ENCODE data around the gene NR2F1. TPM values are rescaled to one million over a fixed set of nuclear protein-coding genes. Genes with fewer than 3 reads are reported as not detected.
"Not testable (repeated sequence)": the region's sequence is repeated elsewhere in the genome, so short reads cannot be mapped to it uniquely, and the experiment has no call there.

NR2F1 gene
- not detected in 2 replicates for total RNA-seq (2014; rRNA removed; shearing (Covaris generic); ENCODE audit: low replicate concordance)

GRCh38 chr5:93582677-93583438, at the start of gene NR2F1:
NR2F1 (plus strand) TSS chr5:93583222; CDS start chr5:93585024, 1,802 bp downstream.
- Histone ChIP-seq H3K4me2 (ENCODE audit: low read depth, low read length, poor library complexity, severe bottlenecking) (peak within 1 kb of the TSS; percentile 92), H3K27me3 (ENCODE audit: low read length) (peaks cover 4% of the 10 kb centered on the region; the same call in 1 of the 2 replicates), H3K79me2 (ENCODE audit: low read length) (no peaks in the 10 kb centered on the region), H3K4me1 (ENCODE audit: low read length) (peaks cover 45% of the 10 kb centered on the region), H3K27ac (ENCODE audit: low read length) (no peak within 1 kb of the TSS), H3K9ac (ENCODE audit: low read length) (peak within 1 kb of the TSS; percentile 53), H2AFZ (ENCODE audit: low read length) (peak within 1 kb of the TSS; percentile 34; the same call in 1 of the 2 replicates), H3K9me2 (replicated peaks; ENCODE audit: insufficient read depth, low read length) (no peaks in the 10 kb centered on the region), H3K9me3 (ENCODE audit: low read length) (no peaks in the 10 kb centered on the region), H4K20me1 (ENCODE audit: insufficient read depth, low read depth, low read length) (no peaks in the 10 kb centered on the region), H3K36me3 (ENCODE audit: insufficient read depth, low read length) (no peaks in the 10 kb centered on the region), H3K4me3 (ENCODE audit: low read length) (peak within 1 kb of the TSS; percentile 65)
- peak; percentile 69 for DNase-seq

GRCh38 chr5:93545872-93546271, 37.1 kb upstream of the NR2F1 start:
- Histone ChIP-seq H2AFZ (ENCODE audit: low read length) (no peak overlapping the region), H3K4me2 (ENCODE audit: low read depth, low read length, poor library complexity, severe bottlenecking) (no peak overlapping the region), H3K27me3 (ENCODE audit: low read length) (no peaks in the 10 kb centered on the region), H4K20me1 (ENCODE audit: insufficient read depth, low read depth, low read length) (no peaks in the 10 kb centered on the region), H3K79me2 (ENCODE audit: low read length) (no peaks in the 10 kb centered on the region), H3K4me3 (ENCODE audit: low read length) (no peak overlapping the region), H3K9ac (ENCODE audit: low read length) (no peak overlapping the region), H3K9me2 (replicated peaks; ENCODE audit: insufficient read depth, low read length) (no peaks in the 10 kb centered on the region), H3K4me1 (ENCODE audit: low read length) (no peaks in the 10 kb centered on the region), H3K9me3 (ENCODE audit: low read length) (no peaks in the 10 kb centered on the region), H3K36me3 (ENCODE audit: insufficient read depth, low read length) (no peaks in the 10 kb centered on the region), H3K27ac (ENCODE audit: low read length) (no peak overlapping the region)
- DNase-seq = no peak

- H2AFZ ChIP-seq (ENCODE audit: low read length); H3K27me3 ChIP-seq (ENCODE audit: low read length); H3K4me2 ChIP-seq (ENCODE audit: low read depth, low read length, poor library complexity, severe bottlenecking); H3K4me3 ChIP-seq (ENCODE audit: low read length); H3K27ac ChIP-seq (ENCODE audit: low read length); H3K9me2 ChIP-seq (replicated peaks; ENCODE audit: insufficient read depth, low read length); H3K79me2 ChIP-seq (ENCODE audit: low read length); H3K4me1 ChIP-seq (ENCODE audit: low read length); H3K9ac ChIP-seq (ENCODE audit: low read length); H3K36me3 ChIP-seq (ENCODE audit: insufficient read depth, low read length); H4K20me1 ChIP-seq (ENCODE audit: insufficient read depth, low read depth, low read length); H3K9me3 ChIP-seq (ENCODE audit: low read length); DNase-seq: not testable (repeated sequence)
These were observed 33.4 kb upstream of the NR2F1 start for GRCh38 chr5:93549594-93549993.

GRCh38 chr5:93557021-93557604, 25.9 kb upstream of the NR2F1 start:
- H3K27ac ChIP-seq (ENCODE audit: low read length) = no peak overlapping the region
- no peak overlapping the region for H3K9ac ChIP-seq (ENCODE audit: low read length)
- H3K9me2 ChIP-seq (replicated peaks; ENCODE audit: insufficient read depth, low read length) = no peaks in the 10 kb centered on the region
- H3K79me2 ChIP-seq (ENCODE audit: low read length) = no peaks in the 10 kb centered on the region
- no peaks in the 10 kb centered on the region for H3K27me3 ChIP-seq (ENCODE audit: low read length)
- H3K9me3 ChIP-seq (ENCODE audit: low read length) = no peaks in the 10 kb centered on the region
- no peaks in the 10 kb centered on the region for H3K36me3 ChIP-seq (ENCODE audit: insufficient read depth, low read length)
- H4K20me1 ChIP-seq (ENCODE audit: insufficient read depth, low read depth, low read length) = no peaks in the 10 kb centered on the region
- H3K4me3 ChIP-seq (ENCODE audit: low read length) = no peak overlapping the region
- H2AFZ ChIP-seq (ENCODE audit: low read length) = no peak overlapping the region
- H3K4me2 ChIP-seq (ENCODE audit: low read depth, low read length, poor library complexity, severe bottlenecking) = no peak overlapping the region
- no peak for DNase-seq
- H3K4me1 ChIP-seq (ENCODE audit: low read length) = no peaks in the 10 kb centered on the region

GRCh38 chr5:93566091-93566490, 16.9 kb upstream of the NR2F1 start:
- Histone ChIP-seq H3K36me3 (ENCODE audit: insufficient read depth, low read length) (no peaks in the 10 kb centered on the region), H3K4me3 (ENCODE audit: low read length) (no peak overlapping the region), H3K27me3 (ENCODE audit: low read length) (no peaks in the 10 kb centered on the region), H3K9me2 (replicated peaks; ENCODE audit: insufficient read depth, low read length) (no peaks in the 10 kb centered on the region), H4K20me1 (ENCODE audit: insufficient read depth, low read depth, low read length) (no peaks in the 10 kb centered on the region), H3K9ac (ENCODE audit: low read length) (no peak overlapping the region), H3K9me3 (ENCODE audit: low read length) (no peaks in the 10 kb centered on the region), H3K4me1 (ENCODE audit: low read length) (no peaks in the 10 kb centered on the region), H3K27ac (ENCODE audit: low read length) (no peak overlapping the region), H2AFZ (ENCODE audit: low read length) (no peak overlapping the region), H3K79me2 (ENCODE audit: low read length) (no peaks in the 10 kb centered on the region), H3K4me2 (ENCODE audit: low read depth, low read length, poor library complexity, severe bottlenecking) (no peak overlapping the region)
- DNase-seq = no peak

GRCh38 chr5:93567424-93567823, 15.6 kb upstream of the NR2F1 start:
- Histone ChIP-seq H2AFZ (ENCODE audit: low read length) (no peak overlapping the region), H3K4me1 (ENCODE audit: low read length) (no peaks in the 10 kb centered on the region), H3K79me2 (ENCODE audit: low read length) (no peaks in the 10 kb centered on the region), H3K36me3 (ENCODE audit: insufficient read depth, low read length) (no peaks in the 10 kb centered on the region), H3K4me3 (ENCODE audit: low read length) (no peak overlapping the region), H3K27me3 (ENCODE audit: low read length) (no peaks in the 10 kb centered on the region), H3K4me2 (ENCODE audit: low read depth, low read length, poor library complexity, severe bottlenecking) (no peak overlapping the region), H3K27ac (ENCODE audit: low read length) (no peak overlapping the region), H3K9me3 (ENCODE audit: low read length) (no peaks in the 10 kb centered on the region), H4K20me1 (ENCODE audit: insufficient read depth, low read depth, low read length) (no peaks in the 10 kb centered on the region), H3K9me2 (replicated peaks; ENCODE audit: insufficient read depth, low read length) (no peaks in the 10 kb centered on the region), H3K9ac (ENCODE audit: low read length) (no peak overlapping the region)
- no peak for DNase-seq

- Histone ChIP-seq H3K27me3 (ENCODE audit: low read length) (no peaks in the 10 kb centered on the region), H3K27ac (ENCODE audit: low read length) (no peak overlapping the region), H3K9me2 (replicated peaks; ENCODE audit: insufficient read depth, low read length) (no peaks in the 10 kb centered on the region), H3K4me1 (ENCODE audit: low read length) (no peaks in the 10 kb centered on the region), H3K4me3 (ENCODE audit: low read length) (no peak overlapping the region), H3K9me3 (ENCODE audit: low read length) (no peaks in the 10 kb centered on the region), H3K9ac (ENCODE audit: low read length) (no peak overlapping the region), H3K79me2 (ENCODE audit: low read length) (no peaks in the 10 kb centered on the region), H3K36me3 (ENCODE audit: insufficient read depth, low read length) (no peaks in the 10 kb centered on the region), H4K20me1 (ENCODE audit: insufficient read depth, low read depth, low read length) (no peaks in the 10 kb centered on the region), H2AFZ (ENCODE audit: low read length) (no peak overlapping the region), H3K4me2 (ENCODE audit: low read depth, low read length, poor library complexity, severe bottlenecking) (no peak overlapping the region)
- no peak for DNase-seq
These were observed 13.5 kb upstream of the NR2F1 start for GRCh38 chr5:93569300-93570160.

All from Karpas-422 (cell line).